ENCODE measurements around the gene WDR7. TPM values are rescaled to one million over a fixed set of nuclear protein-coding genes. Genes with fewer than 3 reads are reported as not detected.

WDR7 gene
- total RNA-seq, 4 donors from 2014 or later: 23.1 to 48.6 (median 30.3) TPM

DNA sequence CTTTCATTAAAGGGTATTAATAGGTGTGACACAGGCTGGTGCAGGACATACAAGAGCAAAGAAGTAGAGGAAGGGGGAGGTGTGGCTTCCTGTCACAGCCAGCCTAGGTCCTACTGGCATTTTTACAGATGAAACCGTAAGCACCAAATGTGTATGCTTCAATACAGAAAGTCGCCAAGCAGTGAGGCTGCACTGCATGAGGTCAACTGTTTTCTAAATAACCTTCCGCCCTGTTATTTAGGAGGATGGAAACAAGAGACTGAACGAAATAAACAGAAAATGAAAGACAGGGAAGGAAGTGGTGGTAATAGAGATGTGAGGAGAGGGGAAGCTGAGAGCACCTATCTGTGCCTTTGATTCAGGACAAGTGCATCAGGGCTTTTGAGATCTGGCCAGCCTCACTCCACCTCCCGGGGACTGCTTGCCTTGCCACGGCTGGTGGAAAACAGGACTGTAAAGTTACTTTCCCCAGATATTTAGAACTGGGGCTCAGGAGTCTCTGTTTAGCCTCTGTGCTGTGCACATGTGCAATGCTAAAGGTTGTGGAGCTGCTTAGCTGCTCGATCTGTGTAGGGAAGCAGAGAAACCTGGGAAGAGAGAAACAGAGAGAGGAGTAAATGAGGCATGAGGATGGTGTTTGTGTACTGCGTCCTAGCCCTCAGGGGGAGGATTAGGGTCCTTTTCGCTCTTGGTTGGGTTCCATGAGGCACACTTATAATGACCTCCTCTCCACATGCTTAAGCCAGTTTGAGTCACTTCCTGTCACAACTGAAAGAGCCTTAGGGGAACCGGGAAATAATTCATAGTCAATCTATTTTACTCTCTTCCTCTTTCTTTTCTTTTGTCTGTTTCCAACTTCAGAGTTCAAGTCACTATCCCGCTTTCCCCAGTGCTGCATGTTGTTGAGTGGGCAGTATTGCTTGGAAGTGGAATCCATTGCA, 433.4 kb downstream of the WDR7 start:
- DNase-seq (ENCODE audit: extremely low spot score): no peak

DNA sequence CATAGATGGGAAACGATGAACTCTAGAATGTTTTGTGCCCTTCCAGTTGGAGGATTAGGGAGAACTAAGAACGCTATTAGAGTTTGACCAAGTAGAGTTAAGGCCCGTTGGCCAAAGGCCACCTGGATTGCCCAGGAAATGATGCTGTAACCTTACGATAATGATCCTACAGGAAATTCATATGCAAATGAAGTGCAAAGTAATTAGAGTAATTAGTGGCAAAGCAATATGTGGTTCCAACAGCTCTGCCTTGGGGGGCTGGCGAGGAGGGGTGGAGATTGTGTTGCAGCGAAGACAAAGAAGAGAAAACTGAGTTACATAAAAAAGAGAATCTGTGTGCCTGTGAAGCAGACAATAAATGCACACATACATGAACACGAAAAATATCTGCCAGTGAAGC, 434.2 kb downstream of the WDR7 start:
- Histone ChIP-seq H3K9me3 (peaks cover 0 to 9% (median 0%) of the 10 kb centered on the region in 4 donors), H3K4me1 (no peaks in the 10 kb centered on the region), H3K27ac (replicated peaks in 1 of 4) (no peak overlapping the region), H3K4me3 (no peak overlapping the region), H3K36me3 (no peaks in the 10 kb centered on the region), H3K27me3 (peaks cover 0 to 21% (median 0%) of the 10 kb centered on the region in 4 donors)
- 75% methylated on average over 7 of the region's 7 CpGs for WGBS
- no peak for TF ChIP-seq POLR2AphosphoS5 (IDR thresholded peaks at IDR 0.05)
- no peak for TF ChIP-seq POLR2A (IDR thresholded peaks at IDR 0.05; ENCODE audit: low read depth)
- no peak for TF ChIP-seq EP300 (IDR thresholded peaks at IDR 0.05)
- TF ChIP-seq, protein P1, sequence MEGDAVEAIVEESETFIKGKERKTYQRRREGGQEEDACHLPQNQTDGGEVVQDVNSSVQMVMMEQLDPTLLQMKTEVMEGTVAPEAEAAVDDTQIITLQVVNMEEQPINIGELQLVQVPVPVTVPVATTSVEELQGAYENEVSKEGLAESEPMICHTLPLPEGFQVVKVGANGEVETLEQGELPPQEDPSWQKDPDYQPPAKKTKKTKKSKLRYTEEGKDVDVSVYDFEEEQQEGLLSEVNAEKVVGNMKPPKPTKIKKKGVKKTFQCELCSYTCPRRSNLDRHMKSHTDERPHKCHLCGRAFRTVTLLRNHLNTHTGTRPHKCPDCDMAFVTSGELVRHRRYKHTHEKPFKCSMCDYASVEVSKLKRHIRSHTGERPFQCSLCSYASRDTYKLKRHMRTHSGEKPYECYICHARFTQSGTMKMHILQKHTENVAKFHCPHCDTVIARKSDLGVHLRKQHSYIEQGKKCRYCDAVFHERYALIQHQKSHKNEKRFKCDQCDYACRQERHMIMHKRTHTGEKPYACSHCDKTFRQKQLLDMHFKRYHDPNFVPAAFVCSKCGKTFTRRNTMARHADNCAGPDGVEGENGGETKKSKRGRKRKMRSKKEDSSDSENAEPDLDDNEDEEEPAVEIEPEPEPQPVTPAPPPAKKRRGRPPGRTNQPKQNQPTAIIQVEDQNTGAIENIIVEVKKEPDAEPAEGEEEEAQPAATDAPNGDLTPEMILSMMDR (IDR thresholded peaks at IDR 0.05): no peak
- no peak for DNase-seq (ENCODE audit: extremely low spot score)
- intact Hi-C loops (cut with DNase I): no loop called here

More for the DNA sequence above, 433.4 kb downstream of the WDR7 start:
- Histone ChIP-seq H3K27me3 (peaks cover 0 to 21% (median 0%) of the 10 kb centered on the region in 4 donors), H3K36me3 (no peaks in the 10 kb centered on the region), H3K4me1 (no peaks in the 10 kb centered on the region), H3K9me3 (peaks cover 0 to 9% (median 0%) of the 10 kb centered on the region in 4 donors), H3K4me3 (no peak overlapping the region), H3K27ac (replicated peaks in 1 of 4) (no peak overlapping the region)
- WGBS: 60% methylated on average over 11 of the region's 11 CpGs
- intact Hi-C loops (cut with DNase I): no loop called here
- no peak for TF ChIP-seq EP300 (IDR thresholded peaks at IDR 0.05)
- no peak for TF ChIP-seq POLR2AphosphoS5 (IDR thresholded peaks at IDR 0.05)
- TF ChIP-seq POLR2A (IDR thresholded peaks at IDR 0.05; ENCODE audit: low read depth): no peak
- TF ChIP-seq, protein P1 (IDR thresholded peaks at IDR 0.05): no peak

DNA sequence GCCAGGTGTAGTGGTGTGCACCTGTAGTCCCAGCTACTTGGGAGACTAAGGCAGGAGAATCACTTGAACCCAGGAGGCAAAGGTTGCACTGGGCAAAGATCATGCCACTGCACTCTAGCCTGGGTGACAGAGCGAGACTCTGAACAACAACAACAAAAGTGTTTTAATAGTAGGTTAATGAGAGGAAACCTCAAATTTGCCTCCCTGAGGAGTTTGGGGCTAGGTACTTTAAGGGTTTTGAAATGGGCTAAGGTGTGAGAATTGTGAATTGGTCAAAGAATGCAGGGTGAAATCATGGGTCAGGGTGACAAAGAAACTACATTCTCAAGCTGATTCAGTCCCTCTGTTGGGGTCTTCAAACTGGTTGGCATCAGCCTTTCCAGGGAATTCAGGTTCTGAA, 435.0 kb downstream of the WDR7 start:
- H3K4me1 ChIP-seq: no peaks in the 10 kb centered on the region
- WGBS: 89% methylated on average over 1 of the region's 1 CpG
- H3K27me3 ChIP-seq: peaks cover 0 to 16% (median 0%) of the 10 kb centered on the region in 4 donors
- H3K27ac ChIP-seq (replicated peaks in 1 of 4): no peak overlapping the region
- TF ChIP-seq POLR2A (IDR thresholded peaks at IDR 0.05; ENCODE audit: low read depth): no peak
- TF ChIP-seq, protein P1 (IDR thresholded peaks at IDR 0.05): no peak
- no peak for TF ChIP-seq EP300 (IDR thresholded peaks at IDR 0.05)
- TF ChIP-seq POLR2AphosphoS5 (IDR thresholded peaks at IDR 0.05): no peak
- peaks cover 0 to 9% (median 0%) of the 10 kb centered on the region in 4 donors for H3K9me3 ChIP-seq
- H3K4me3 ChIP-seq: no peak overlapping the region
- H3K36me3 ChIP-seq: no peaks in the 10 kb centered on the region
- no peak for DNase-seq (ENCODE audit: extremely low spot score)
- intact Hi-C loops (cut with DNase I): no loop called here

Small RNA genes within 50 kb of the gene (small RNA-seq; reads per million reads assigned to genes)
- 0 reads per million in 3 donors for gene RF00012
- 0 reads per million in 3 donors for gene RF00019

Other genes with a start within 250 kb of the WDR7 start
- gene TXNL1, start 12.8 kb upstream of the WDR7 start, total RNA-seq: 10 to 100 TPM; 29.9 to 42.5 (median 40.4) TPM